Coronary artery (tissue), 2 donors: ENCODE results near the gene PHF2.
A peak's percentile ranks its signal among the peaks of the same experiment; 100 is the strongest.

Experiments used
- DNase-seq: peaks from one replicate; pipeline ENCODE4 v3.0.0-alpha.2; 2017; ENCODE audit warnings: low spot score
- H3K27ac ChIP-seq, 2 donors: fragments of 200-600 bp; sonication (generic); one replicate each; pipeline ENCODE4 v1.5.1; 2016 to 2019
- H3K4me3 ChIP-seq: fragments of 200-600 bp; sonication (generic); 2 replicates; pipeline ENCODE4 v1.5.1; 2016; ENCODE audit warnings: mild to moderate bottlenecking, moderate library complexity
- TF ChIP-seq, protein P1 (sequence below): fragments of 200-600 bp; sonication (generic); IDR thresholded peaks from one replicate; pipeline ENCODE4 v1.5.1; 2019; ENCODE audit warnings: antibody characterized with exemption

PHF2 gene

DNA sequence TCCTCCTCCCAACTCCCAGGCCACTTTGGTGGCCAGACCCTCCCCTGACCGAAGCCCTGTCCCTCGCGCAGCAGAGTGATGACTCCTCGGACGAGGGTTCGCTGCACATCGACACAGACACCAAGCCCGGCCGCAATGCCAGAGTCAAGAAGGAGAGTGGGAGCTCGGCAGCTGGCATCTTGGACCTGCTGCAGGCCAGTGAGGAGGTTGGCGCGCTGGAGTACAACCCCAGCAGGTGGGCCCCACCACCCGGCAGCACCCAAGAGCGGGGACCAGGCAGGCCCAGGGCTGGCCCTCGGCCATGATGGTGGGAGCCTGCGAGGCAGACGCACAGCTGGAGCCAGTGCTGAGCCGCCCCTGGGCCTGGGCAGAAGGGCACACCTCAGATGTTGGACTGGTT lies 90.6 kb downstream of the PHF2 start:
- TF ChIP-seq, protein P1, sequence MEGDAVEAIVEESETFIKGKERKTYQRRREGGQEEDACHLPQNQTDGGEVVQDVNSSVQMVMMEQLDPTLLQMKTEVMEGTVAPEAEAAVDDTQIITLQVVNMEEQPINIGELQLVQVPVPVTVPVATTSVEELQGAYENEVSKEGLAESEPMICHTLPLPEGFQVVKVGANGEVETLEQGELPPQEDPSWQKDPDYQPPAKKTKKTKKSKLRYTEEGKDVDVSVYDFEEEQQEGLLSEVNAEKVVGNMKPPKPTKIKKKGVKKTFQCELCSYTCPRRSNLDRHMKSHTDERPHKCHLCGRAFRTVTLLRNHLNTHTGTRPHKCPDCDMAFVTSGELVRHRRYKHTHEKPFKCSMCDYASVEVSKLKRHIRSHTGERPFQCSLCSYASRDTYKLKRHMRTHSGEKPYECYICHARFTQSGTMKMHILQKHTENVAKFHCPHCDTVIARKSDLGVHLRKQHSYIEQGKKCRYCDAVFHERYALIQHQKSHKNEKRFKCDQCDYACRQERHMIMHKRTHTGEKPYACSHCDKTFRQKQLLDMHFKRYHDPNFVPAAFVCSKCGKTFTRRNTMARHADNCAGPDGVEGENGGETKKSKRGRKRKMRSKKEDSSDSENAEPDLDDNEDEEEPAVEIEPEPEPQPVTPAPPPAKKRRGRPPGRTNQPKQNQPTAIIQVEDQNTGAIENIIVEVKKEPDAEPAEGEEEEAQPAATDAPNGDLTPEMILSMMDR, result no peak
- Histone ChIP-seq H3K4me3 (no peak overlapping the region), H3K27ac (no peak overlapping the region)
- peak; percentile 53 for DNase-seq

DNA sequence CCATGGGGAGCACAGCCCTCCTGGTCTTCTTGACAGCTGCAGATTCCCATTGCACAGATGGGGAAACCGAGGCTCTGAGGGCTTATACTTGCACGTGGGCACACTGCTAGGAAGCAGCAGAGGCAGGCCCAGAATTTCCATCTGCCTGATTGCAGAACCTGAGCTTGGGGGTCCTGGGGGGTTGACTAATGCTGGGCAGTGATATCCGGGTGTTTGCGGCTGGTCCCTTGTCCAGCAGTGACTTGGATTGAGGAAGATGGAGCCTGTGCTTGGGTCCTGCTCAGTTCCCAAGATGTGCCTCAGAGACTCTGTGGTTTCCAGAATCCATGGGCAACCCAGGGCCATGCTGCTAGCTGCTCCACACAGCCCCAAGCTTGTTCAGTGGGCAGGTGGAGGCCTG lies 91.2 kb downstream of the PHF2 start:
- H3K4me3 ChIP-seq, result no peak overlapping the region
- peak; percentile 50 for DNase-seq
- H3K27ac ChIP-seq, result no peak overlapping the region
- TF ChIP-seq, protein P1, result no peak

DNA sequence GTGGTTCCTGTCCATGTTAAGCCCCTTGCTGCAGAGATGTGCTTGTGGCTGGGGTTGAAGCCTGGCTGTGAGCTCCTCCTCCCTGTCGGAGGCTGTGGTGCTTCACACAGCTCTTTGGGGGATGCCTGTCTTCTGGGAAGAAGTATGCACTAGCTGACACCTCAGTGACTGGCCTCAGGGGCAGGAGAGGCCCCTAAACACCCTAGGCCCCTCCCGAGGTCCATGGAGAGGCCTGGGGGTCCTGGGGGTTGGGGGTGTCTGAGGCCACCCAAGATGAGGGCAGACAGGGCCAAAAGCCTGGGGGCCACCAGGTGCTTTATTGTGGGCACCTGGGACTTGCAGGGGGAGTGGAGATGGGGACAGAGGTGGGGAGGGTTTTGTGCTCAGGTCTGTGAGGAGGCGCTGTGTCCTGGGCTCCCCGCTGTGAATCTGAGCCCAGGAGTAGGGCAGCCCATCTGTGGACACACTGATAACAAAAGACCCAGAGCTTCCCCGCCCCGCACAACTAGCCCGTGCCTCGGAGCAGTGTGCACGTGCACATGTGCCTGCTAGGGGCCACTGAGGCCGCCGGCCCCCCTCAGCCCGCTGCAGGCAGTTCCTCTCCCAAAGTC lies 92.0 kb downstream of the PHF2 start:
- DNase-seq, result peak; percentile 55
- TF ChIP-seq, protein P1, result no peak
- no peak overlapping the region for H3K4me3 ChIP-seq
- no peak overlapping the region for H3K27ac ChIP-seq

GRCh38 chr9:93669116-93669957 lies 93.0 kb downstream of the PHF2 start:
- no peak overlapping the region for H3K27ac ChIP-seq
- no peak overlapping the region for H3K4me3 ChIP-seq
- peak; percentile 69 for DNase-seq
- TF ChIP-seq, protein P1, result no peak

DNA sequence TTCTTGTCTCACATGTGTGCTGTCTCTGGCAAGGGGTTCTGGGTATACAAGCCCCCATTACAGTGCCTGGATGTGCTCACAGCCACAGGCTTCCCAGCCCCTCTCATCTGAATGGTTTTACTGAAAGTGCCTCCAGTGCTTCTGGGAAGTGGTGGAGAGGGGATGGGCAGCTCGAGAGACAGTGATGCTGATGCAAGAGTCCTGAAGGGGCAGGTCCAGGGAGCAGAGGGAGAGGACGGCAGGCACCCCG lies 93.5 kb downstream of the PHF2 start:
- TF ChIP-seq, protein P1, result no peak
- DNase-seq, result no peak

DNA sequence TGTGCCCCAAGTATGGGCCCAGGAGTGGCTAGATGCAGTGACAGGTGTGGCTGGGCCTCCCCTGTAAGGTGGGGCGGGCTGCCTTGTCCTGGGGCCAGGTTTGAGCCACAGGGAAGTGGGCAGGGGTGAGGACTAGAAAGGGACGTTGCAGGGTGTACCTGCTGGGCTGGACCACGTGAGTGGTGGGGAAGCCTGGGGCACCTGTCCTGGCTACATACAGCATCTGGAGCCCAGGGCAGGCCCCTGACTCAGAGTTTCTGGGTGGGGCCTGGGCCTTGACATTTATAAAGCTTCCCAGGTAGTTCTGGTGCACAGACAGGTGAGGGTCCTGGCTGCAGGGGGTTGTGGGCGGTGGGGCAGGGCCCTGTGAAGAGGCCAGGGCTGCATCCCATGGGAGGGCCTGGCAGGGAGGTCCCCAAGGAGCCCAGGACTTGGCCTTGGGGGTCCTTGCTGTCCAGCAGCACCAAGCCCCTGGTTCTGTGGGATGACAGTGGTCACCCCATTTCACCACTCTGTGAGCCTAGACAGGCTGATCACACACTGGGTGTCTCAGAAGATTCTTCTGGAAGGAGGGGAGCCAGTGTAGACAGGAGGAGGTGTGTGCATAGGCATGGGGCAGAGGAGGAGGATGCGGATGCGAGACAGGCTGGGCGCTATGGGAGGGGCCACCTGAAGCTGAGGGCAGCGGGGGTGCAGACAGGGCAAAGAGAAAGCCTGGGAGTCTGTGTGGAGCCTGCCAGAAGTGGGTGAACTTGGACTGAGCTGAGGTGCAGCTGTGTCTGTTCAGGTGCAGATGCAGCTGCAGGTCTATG lies 94.0 kb downstream of the PHF2 start:
- H3K27ac ChIP-seq, result no peak overlapping the region
- TF ChIP-seq, protein P1, result no peak
- no peak overlapping the region for H3K4me3 ChIP-seq
- peak; percentile 65 for DNase-seq

More for the DNA sequence above, 93.5 kb downstream of the PHF2 start:
- Histone ChIP-seq H3K4me3 (no peak overlapping the region), H3K27ac (no peak overlapping the region)
